H1 (cell line): ENCODE results near the gene MRPL28. TPM values are rescaled to one million over a fixed set of nuclear protein-coding genes. Genes with fewer than 3 reads are reported as not detected.

Experiments
- CTCF ChIA-PET: fragments of 300-600 bp; sonication (Branson Sonifier 250); formaldehyde crosslinking; loops from one replicate; lab custom pipeline; 2021; ENCODE audit not compliant: partially characterized antibody; lab: Charles Lee
- POLR2A ChIA-PET: fragments of 300-600 bp; sonication (Branson Sonifier 250); formaldehyde crosslinking; loops from one replicate; lab custom pipeline; 2021; ENCODE audit warnings: inconsistent platforms; ENCODE audit not compliant: partially characterized antibody; lab: Charles Lee
- DNase-seq, 2 experiments: peaks; one replicate each; pipeline versions ENCODE4 v3.0.0 to v3.0.0-alpha.2; 2010 to 2022; ENCODE audit warnings: low spot score in 2 of 2, low read depth in 1 of 2, mixed read lengths in 1 of 2
- FAIRE-seq: peaks from 2 replicates; lab custom pipeline; 2011; peaks lifted over from hg19 to GRCh38; lab: Jason Lieb, UNC
- H2AFZ ChIP-seq: 2 replicates; pipeline ENCODE4 v1.8.1; 2012; ENCODE audit warnings: low read length, inconsistent platforms
- H2AK5ac ChIP-seq: 2 replicates; pipeline ENCODE4 v1.6.1; 2013; ENCODE audit warnings: low read depth, low read length
- H2BK120ac ChIP-seq: replicated peaks from 2 replicates; pipeline ENCODE3; 2013; ENCODE audit warnings: low read depth, low read length, inconsistent platforms
- H2BK12ac ChIP-seq: 2 replicates; pipeline ENCODE4 v1.6.1; 2013; ENCODE audit warnings: low read depth, low read length
- H2BK15ac ChIP-seq: 2 replicates; pipeline ENCODE4 v1.6.1; 2013; ENCODE audit warnings: low read length
- H2BK20ac ChIP-seq: 2 replicates; pipeline ENCODE4 v1.6.1; 2013; ENCODE audit warnings: low read length
- H2BK5ac ChIP-seq: 2 replicates; pipeline ENCODE4 v1.6.1; 2013; ENCODE audit warnings: low read depth, low read length
- H3K14ac ChIP-seq: 2 replicates; pipeline ENCODE4 v1.6.1; 2013; ENCODE audit warnings: inconsistent platforms; ENCODE audit not compliant: insufficient read length
- H3K18ac ChIP-seq: 2 replicates; pipeline ENCODE4 v1.6.1; 2013; ENCODE audit warnings: low read length; ENCODE audit errors: extremely low read depth
- H3K23ac ChIP-seq: 2 replicates; pipeline ENCODE4 v1.6.1; 2013; ENCODE audit warnings: inconsistent platforms; ENCODE audit not compliant: insufficient read length
- H3K23me2 ChIP-seq: 2 replicates; pipeline ENCODE4 v1.6.1; 2013; ENCODE audit warnings: low read depth, low read length
- H3K27ac ChIP-seq: 2 replicates; pipeline ENCODE4 v1.6.1; 2011; ENCODE audit warnings: low read depth, low read length, inconsistent platforms
- H3K27me3 ChIP-seq, 4 experiments: replicated peaks in 1 of 4; 1 replicate in 1 of 4; 2 replicates in 3 of 4; pipeline versions ENCODE4 v1.6.1 to v1.8.1; 2011 to 2013; ENCODE audit warnings: low read length in 3 of 4, mild to moderate bottlenecking in 3 of 4, inconsistent platforms in 2 of 4, mixed read lengths in 2 of 4, moderate library complexity in 1 of 4; ENCODE audit not compliant: control insufficient read depth in 3 of 4, insufficient read depth in 3 of 4; ENCODE audit errors: extremely low read depth in 1 of 4
- H3K36me3 ChIP-seq, 4 experiments: 2 replicates each; pipeline versions ENCODE4 v1.6.1 to v1.8.1; 2011 to 2013; ENCODE audit warnings: mild to moderate bottlenecking in 4 of 4, low read length in 3 of 4, moderate library complexity in 2 of 4, control low read depth in 1 of 4, inconsistent platforms in 1 of 4; ENCODE audit not compliant: insufficient read depth in 4 of 4, control insufficient read depth in 2 of 4
- H3K4ac ChIP-seq: replicated peaks from 2 replicates; pipeline ENCODE3; 2013; ENCODE audit warnings: low read length, low read depth, mixed read lengths, inconsistent platforms; ENCODE audit not compliant: insufficient read length
- H3K4me1 ChIP-seq, 4 experiments: replicated peaks in 1 of 4; 1 replicate in 1 of 4; 2 replicates in 3 of 4; pipeline versions ENCODE4 v1.6.1 to v1.8.1; 2011 to 2013; ENCODE audit warnings: low read length in 3 of 4, inconsistent platforms in 2 of 4, mixed read lengths in 1 of 4; ENCODE audit not compliant: insufficient read depth in 4 of 4, control insufficient read depth in 3 of 4
- H3K4me2 ChIP-seq, 2 experiments: 2 replicates each; pipeline versions ENCODE4 v1.6.1 to v1.8.1; 2011 to 2013; ENCODE audit warnings: low read depth in 2 of 2, low read length in 2 of 2, control low read depth in 1 of 2, inconsistent platforms in 1 of 2, mild to moderate bottlenecking in 1 of 2; ENCODE audit not compliant: insufficient read depth in 1 of 2
- H3K4me3 ChIP-seq, 4 experiments: fragments of 200-600, 300-600 bp in 1 of 4; sonication (generic), shearing (Covaris generic), sonication (Bioruptor Twin) in 1 of 4; 2 replicates each; pipeline versions ENCODE4 v1.5.1 to v1.8.1; 2011 to 2016; ENCODE audit warnings: low read length in 4 of 4, low read depth in 3 of 4, control low read depth in 2 of 4, inconsistent platforms in 2 of 4, mild to moderate bottlenecking in 2 of 4, mixed read lengths in 1 of 4, moderate library complexity in 1 of 4; ENCODE audit not compliant: insufficient read depth in 2 of 4; ENCODE audit errors: extremely low read depth in 1 of 4
- H3K56ac ChIP-seq: replicated peaks from 2 replicates; pipeline ENCODE3; 2013; ENCODE audit warnings: low read depth, mild to moderate bottlenecking, mixed read lengths, low read length, inconsistent platforms; ENCODE audit not compliant: insufficient read length
- H3K79me1 ChIP-seq: 2 replicates; pipeline ENCODE4 v1.6.1; 2013; ENCODE audit warnings: low read depth, low read length, control low read depth
- H3K79me2 ChIP-seq, 2 experiments: 2 replicates each; pipeline versions ENCODE4 v1.6.1 to v1.8.1; 2012 to 2013; ENCODE audit warnings: low read length in 2 of 2, mild to moderate bottlenecking in 2 of 2, inconsistent platforms in 1 of 2; ENCODE audit not compliant: insufficient read depth in 2 of 2, control insufficient read depth in 1 of 2
- H3K9ac ChIP-seq, 4 experiments: replicated peaks in 1 of 4; 1 replicate in 1 of 4; 2 replicates in 3 of 4; pipeline versions ENCODE4 v1.6.1 to v1.8.1; 2011 to 2013; ENCODE audit warnings: low read depth in 3 of 4, low read length in 3 of 4, control low read depth in 2 of 4, mild to moderate bottlenecking in 2 of 4, moderate library complexity in 2 of 4, inconsistent platforms in 1 of 4; ENCODE audit errors: extremely low read depth in 1 of 4
- H3K9me3 ChIP-seq, 2 experiments: 2 replicates each; pipeline versions ENCODE4 v1.6.1 to v1.8.1; 2012 to 2013; ENCODE audit warnings: mild to moderate bottlenecking in 2 of 2, moderate library complexity in 2 of 2, control low read depth in 1 of 2, inconsistent platforms in 1 of 2, low read depth in 1 of 2, low read length in 1 of 2, mixed read lengths in 1 of 2; ENCODE audit not compliant: insufficient read depth in 2 of 2
- H4K20me1 ChIP-seq, 2 experiments: replicated peaks in 1 of 2; 2 replicates each; pipeline versions ENCODE3 to v1.8.1; 2011 to 2013; ENCODE audit warnings: inconsistent platforms in 2 of 2, low read length in 2 of 2, mild to moderate bottlenecking in 1 of 2; ENCODE audit not compliant: insufficient read depth in 2 of 2, control insufficient read depth in 1 of 2
- H4K5ac ChIP-seq: 2 replicates; pipeline ENCODE4 v1.6.1; 2013; ENCODE audit warnings: low read length, low read depth, mixed read lengths, inconsistent platforms; ENCODE audit not compliant: insufficient read length
- H4K8ac ChIP-seq: 2 replicates; pipeline ENCODE4 v1.8.0; 2013; ENCODE audit warnings: mild to moderate bottlenecking, moderate library complexity, low read length, inconsistent platforms; ENCODE audit not compliant: insufficient read depth; ENCODE audit errors: extremely low read depth
- H4K91ac ChIP-seq: replicated peaks from 2 replicates; pipeline ENCODE3; 2013; ENCODE audit warnings: low read length, mixed read lengths, inconsistent platforms; ENCODE audit not compliant: insufficient read length
- BRCA1 ChIP-seq: IDR thresholded peaks from 2 replicates; pipeline ENCODE4 v1.6.1; 2012; ENCODE audit warnings: low read depth, low read length, improper control_type of control experiment
- CREB1 ChIP-seq: IDR thresholded peaks from 2 replicates; pipeline ENCODE4 v1.6.1; 2012; ENCODE audit warnings: inconsistent platforms
- EZH2 ChIP-seq: fragments of 200-600 bp; sonication (generic); IDR thresholded peaks from 2 replicates; pipeline ENCODE4 v1.7.1; 2012; ENCODE audit warnings: low read depth, mild to moderate bottlenecking, moderate library complexity, low read length, inconsistent platforms; ENCODE audit not compliant: severe bottlenecking
- GABPA ChIP-seq: IDR thresholded peaks from 2 replicates; pipeline ENCODE4 v1.6.1; 2011; ENCODE audit warnings: mild to moderate bottlenecking, low read length, moderate library complexity, borderline replicate concordance; ENCODE audit not compliant: insufficient read depth
- HDAC6 ChIP-seq: IDR thresholded peaks from one replicate; pipeline ENCODE4 v1.7.1; 2012; ENCODE audit warnings: low read depth, mild to moderate bottlenecking, inconsistent platforms, low read length, moderate library complexity
- POLR2AphosphoS5 ChIP-seq: IDR thresholded peaks from 2 replicates; pipeline ENCODE4 v1.6.1; 2011; ENCODE audit warnings: low read depth, low read length
- POU5F1 ChIP-seq: IDR thresholded peaks from 2 replicates; pipeline ENCODE4 v1.6.1; 2011; ENCODE audit warnings: low read depth, mild to moderate bottlenecking, low read length, moderate library complexity
- RXRA ChIP-seq: IDR thresholded peaks from 2 replicates; pipeline ENCODE4 v1.6.1; 2011; ENCODE audit warnings: low read depth, mild to moderate bottlenecking, low read length, moderate library complexity; ENCODE audit not compliant: insufficient read depth
- SIN3A ChIP-seq, 2 experiments: IDR thresholded peaks in 1 of 2; conservative IDR thresholded peaks in 1 of 2; 2 replicates each; pipeline ENCODE4 v1.6.1; 2011 to 2012; ENCODE audit warnings: low read length in 2 of 2, improper control_type of control experiment in 1 of 2, low read depth in 1 of 2, mild to moderate bottlenecking in 1 of 2
- SRF ChIP-seq: IDR thresholded peaks from 2 replicates; pipeline ENCODE4 v1.6.1; 2011; ENCODE audit warnings: mild to moderate bottlenecking, low read depth, low read length, moderate library complexity
- TBP ChIP-seq: IDR thresholded peaks from 2 replicates; pipeline ENCODE4 v1.6.1; 2011; ENCODE audit warnings: low read depth, low read length, improper control_type of control experiment
- TCF12 ChIP-seq: IDR thresholded peaks from 2 replicates; pipeline ENCODE4 v1.6.1; 2011; ENCODE audit warnings: low read depth, mild to moderate bottlenecking, low read length
- WGBS, 2 experiments: shearing (Covaris generic) in 1 of 2; methylation state at CpG; one replicate each; pipeline versions ENCODE4 v1.1.6 to v1.1.7; 2013 to 2015; ENCODE audit warnings: low lambda C conversion rate in 2 of 2, mixed read lengths in 2 of 2, inconsistent platforms in 1 of 2, low coverage in 1 of 2, missing lambda C conversion rate in 1 of 2; ENCODE audit not compliant: insufficient replicate concordance in 2 of 2, insufficient coverage in 1 of 2, insufficient read length in 1 of 2; ENCODE audit errors: extremely low coverage in 1 of 2, missing lambda C conversion rate in 1 of 2; 5-methylcytosine and 5-hydroxymethylcytosine counted together
- polyA plus RNA-seq, 7 experiments: library from polyadenylated mRNA; depleted of rRNA in 3 of 7; stranded (reverse) in 5 of 7; unstranded in 2 of 7; fragments of >200 nt in 5 of 7; fragments of 200-250 nt in 2 of 7; gene quantifications; 1 replicate in 5 of 7; 2 replicates in 1 of 7; 4 replicates in 1 of 7; pipeline versions ENCODE4 v1.2.1 to v1.2.3, GENCODE V29; 2011 to 2013; ENCODE audit warnings: missing spikeins in 2 of 7, mixed read lengths in 2 of 7
- total RNA-seq: library from RNA; stranded (reverse); fragmentation: NEBNext Ultra II Directional; extraction: Animal tissue kit (Norgen Biotek cat#: 25700); gene quantifications from 2 replicates; pipeline ENCODE4 v1.2.1, GENCODE V29; 2021
- TF ChIP-seq, protein P1 (sequence below): IDR thresholded peaks from 2 replicates; pipeline ENCODE4 v1.6.1; 2012; ENCODE audit warnings: inconsistent platforms

The MRPL28 gene
- total and polyA plus RNA-seq, 2 of the 8 experiments (the other 6 are each of a cell fraction or from before 2014, with no cell fraction given), result 88.9 to 188 TPM

DNA sequence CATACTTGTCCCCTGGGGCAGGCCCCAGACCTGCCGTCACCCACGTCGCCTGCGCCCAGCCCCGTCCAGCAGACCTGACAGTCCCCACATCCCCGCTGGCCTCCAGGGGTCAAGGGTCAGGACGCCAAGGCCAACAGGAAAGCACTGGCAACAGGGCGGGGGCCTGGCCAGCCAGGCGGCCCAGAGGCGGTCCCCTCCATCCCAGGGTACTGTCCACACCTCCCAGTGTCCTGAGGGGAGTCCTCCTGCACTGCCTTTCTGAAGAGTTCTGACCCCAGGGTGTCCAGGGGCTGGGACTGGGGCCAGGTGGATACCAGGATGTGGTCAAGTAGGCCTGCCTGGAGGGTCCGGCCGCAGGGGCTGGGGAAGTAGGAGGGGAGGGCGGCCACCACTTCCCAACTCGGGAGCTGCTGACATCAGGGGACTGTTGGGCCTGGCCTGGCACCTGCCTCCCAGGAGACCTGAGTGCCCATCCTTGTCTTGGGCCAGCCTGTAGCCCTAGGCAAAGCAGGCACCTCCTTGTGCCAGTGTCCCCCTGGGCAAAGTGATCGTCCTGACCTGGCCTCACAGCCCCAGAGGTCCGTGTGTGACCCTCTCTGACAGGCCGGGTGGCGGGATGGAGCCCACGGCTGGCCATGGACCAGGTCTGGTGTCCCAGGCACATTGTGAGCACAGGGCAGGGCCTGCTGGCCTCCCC is 11.1 kb downstream of the MRPL28 start:
- Histone ChIP-seq H3K27ac (no peak overlapping the region), H3K4me3 (no peak overlapping the region), H4K5ac (no peak overlapping the region), H3K18ac (no peak overlapping the region), H2BK120ac (no peak overlapping the region), H4K20me1 (peaks cover 0 to 3% of the 10 kb centered on the region in 2 experiments), H3K9ac (no peak overlapping the region), H2BK12ac (no peak overlapping the region), H3K56ac (no peak overlapping the region), H2BK15ac (no peak overlapping the region), H3K36me3 (no peaks in the 10 kb centered on the region), H3K27me3 (no peaks in the 10 kb centered on the region), H4K91ac (no peak overlapping the region), H3K4me1 (no peaks in the 10 kb centered on the region; a peak in 2 of 7 replicates), H3K9me3 (no peaks in the 10 kb centered on the region), H3K23me2 (no peaks in the 10 kb centered on the region), H3K79me2 (no peaks in the 10 kb centered on the region), H3K4me2 (no peak overlapping the region), H3K23ac (no peak overlapping the region), H3K4ac (no peak overlapping the region), H2BK20ac (no peak overlapping the region), H2BK5ac (no peak overlapping the region), H3K14ac (no peak overlapping the region), H2AFZ (no peak overlapping the region), H3K79me1 (no peaks in the 10 kb centered on the region), H4K8ac (no peak overlapping the region), H2AK5ac (no peak overlapping the region)
- FAIRE-seq, result no peak
- DNase-seq, result no peak
- 96% methylated on average over 15 of the region's 19 CpGs; no CpG with 5 or more reads in 1 of the 2 experiments for WGBS, 2 experiments
- ChIA-PET CTCF (no interaction called here), POLR2A (interaction anchor here (0.9 to 1.3 kb wide), 2 partner anchors 131 to 172 kb away, joined by 3 read pairs; no protein-coding TSS in a partner anchor)
- TF ChIP-seq TBP, result no peak
- no peak for TF ChIP-seq BRCA1
- TF ChIP-seq SIN3A (conservative IDR thresholded peaks at IDR 0.05 in 1 of 2, IDR thresholded peaks at IDR 0.05 in 1 of 2; ENCODE audit: low read depth in 1 of 2, low read length in 2 of 2), result no peak
- TF ChIP-seq POU5F1, result no peak
- no peak for TF ChIP-seq SRF
- TF ChIP-seq POLR2AphosphoS5, result no peak
- TF ChIP-seq RXRA, result no peak
- no peak for TF ChIP-seq TCF12
- no peak for TF ChIP-seq HDAC6
- no peak for TF ChIP-seq EZH2
- TF ChIP-seq, protein P1, sequence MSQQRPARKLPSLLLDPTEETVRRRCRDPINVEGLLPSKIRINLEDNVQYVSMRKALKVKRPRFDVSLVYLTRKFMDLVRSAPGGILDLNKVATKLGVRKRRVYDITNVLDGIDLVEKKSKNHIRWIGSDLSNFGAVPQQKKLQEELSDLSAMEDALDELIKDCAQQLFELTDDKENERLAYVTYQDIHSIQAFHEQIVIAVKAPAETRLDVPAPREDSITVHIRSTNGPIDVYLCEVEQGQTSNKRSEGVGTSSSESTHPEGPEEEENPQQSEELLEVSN, result no peak
- TF ChIP-seq CREB1, result no peak
- TF ChIP-seq GABPA, result no peak
